ENCODE measurements around the gene MIA3.

The MIA3 gene

GRCh38 chr1:222691016-222691415, 73.1 kb downstream of the MIA3 start:
- FAIRE-seq: peak; percentile 92

GRCh38 chr1:222694927-222695326, 77.0 kb downstream of the MIA3 start:
- TF ChIP-seq CTCF (IDR thresholded peaks at IDR 0.05; ENCODE audit: insufficient read depth, missing control alignments): no peak
- FAIRE-seq: no peak

More at GRCh38 chr1:222691016-222691415, 73.1 kb downstream of the MIA3 start:
- DNase-seq (ENCODE audit: insufficient read length, low spot score): no peak
- TF ChIP-seq CTCF (IDR thresholded peaks at IDR 0.05; ENCODE audit: insufficient read depth, missing control alignments): no peak

GRCh38 chr1:222696741-222697140, 78.8 kb downstream of the MIA3 start:
- no peak for TF ChIP-seq CTCF (IDR thresholded peaks at IDR 0.05; ENCODE audit: insufficient read depth, missing control alignments)
- FAIRE-seq (no peak), DNase-seq (ENCODE audit: insufficient read length, low spot score) (no peak)

More at GRCh38 chr1:222694927-222695326, 77.0 kb downstream of the MIA3 start:
- DNase-seq (ENCODE audit: insufficient read length, low spot score): no peak

- no peak for TF ChIP-seq CTCF (IDR thresholded peaks at IDR 0.05; ENCODE audit: insufficient read depth, missing control alignments)
- no peak for FAIRE-seq
- DNase-seq (ENCODE audit: insufficient read length, low spot score): no peak
Measured at GRCh38 chr1:222697203-222697602, 79.3 kb downstream of the MIA3 start.

GRCh38 chr1:222697826-222698225, 79.9 kb downstream of the MIA3 start:
- no peak for TF ChIP-seq CTCF (IDR thresholded peaks at IDR 0.05; ENCODE audit: insufficient read depth, missing control alignments)
- no peak for FAIRE-seq
- no peak for DNase-seq (ENCODE audit: insufficient read length, low spot score)

- TF ChIP-seq CTCF (IDR thresholded peaks at IDR 0.05; ENCODE audit: insufficient read depth, missing control alignments): no peak
- FAIRE-seq: no peak
- no peak for DNase-seq (ENCODE audit: insufficient read length, low spot score)
Measured at GRCh38 chr1:222702210-222702609, 84.3 kb downstream of the MIA3 start.

GRCh38 chr1:222704260-222704659, 86.4 kb downstream of the MIA3 start:
- FAIRE-seq (peak; percentile 35), DNase-seq (ENCODE audit: insufficient read length, low spot score) (no peak)
- TF ChIP-seq CTCF (IDR thresholded peaks at IDR 0.05; ENCODE audit: insufficient read depth, missing control alignments): no peak
